ENCODE measurements around the gene ATL2.
A peak's percentile ranks its signal among the peaks of the same experiment; 100 is the strongest.
"Not testable (repeated sequence)": the region's sequence is repeated elsewhere in the genome, so short reads cannot be mapped to it uniquely, and the experiment has no call there.

ATL2 gene

DNA sequence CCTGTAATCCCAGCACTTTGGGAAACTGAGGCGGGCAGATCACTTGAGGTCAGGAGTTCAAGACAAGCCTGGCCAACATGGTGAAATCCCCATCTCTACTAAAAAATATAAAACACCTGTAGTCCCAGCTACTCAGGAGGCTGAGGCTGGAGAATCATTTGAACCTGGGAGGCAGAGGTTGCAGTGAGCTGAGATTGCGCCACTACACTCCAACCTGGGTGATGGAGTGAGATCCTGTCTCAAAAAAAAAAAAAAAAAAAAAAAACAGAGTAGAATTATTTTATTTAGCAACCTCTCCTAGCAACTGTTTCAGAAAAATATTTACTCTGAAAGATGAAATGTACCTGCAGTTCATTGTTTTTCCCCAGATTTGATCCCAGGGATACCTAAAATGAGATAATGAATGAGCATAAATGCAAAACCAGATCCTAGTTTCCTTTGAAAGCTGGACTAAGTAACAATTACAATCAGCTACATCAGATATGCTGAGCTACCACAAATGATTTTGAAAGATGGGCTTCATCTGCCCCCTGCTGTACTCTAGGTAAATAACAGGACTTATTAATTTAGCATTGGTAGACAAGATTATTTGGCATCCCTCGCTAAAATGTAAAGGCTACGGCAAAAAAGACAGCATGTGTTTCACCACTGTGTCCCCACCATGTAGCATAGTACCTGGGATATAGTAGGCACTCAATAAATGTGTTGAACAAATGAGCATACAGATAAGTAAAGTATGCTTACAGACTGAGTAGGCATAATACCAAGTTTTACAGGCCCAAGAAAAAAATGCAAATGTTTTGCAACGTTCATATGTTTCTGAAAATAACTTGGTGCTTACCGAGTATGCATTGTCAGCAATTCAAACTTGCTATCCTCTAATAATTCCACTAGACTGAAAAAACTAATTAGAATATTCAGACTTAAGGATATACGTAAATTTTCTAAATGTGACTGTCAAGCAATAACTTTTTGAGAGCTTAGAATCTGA, 102.5 kb downstream of the ATL2 start:
- DNase-seq (ENCODE audit: low spot score) = peak; percentile 56

DNA sequence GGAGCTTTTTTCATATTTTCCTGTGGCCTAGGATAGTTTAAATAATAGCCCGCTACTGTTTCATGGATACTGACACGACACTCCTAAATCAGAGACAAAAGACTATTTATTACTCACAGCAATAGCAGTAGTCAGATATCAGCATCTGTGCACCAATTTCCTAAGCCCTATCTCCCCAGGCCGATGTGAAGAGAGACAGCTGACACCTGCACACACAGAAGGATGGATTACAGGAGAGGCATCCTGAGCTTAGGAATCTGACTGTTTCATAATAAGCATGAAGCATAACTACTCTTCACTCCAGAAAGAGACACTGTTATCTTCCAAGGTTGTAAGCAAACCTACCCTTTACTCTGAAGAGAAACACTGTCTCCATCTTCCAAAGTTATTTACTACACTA, 105.4 kb downstream of the ATL2 start:
- DNase-seq (ENCODE audit: low spot score) = no peak

DNA sequence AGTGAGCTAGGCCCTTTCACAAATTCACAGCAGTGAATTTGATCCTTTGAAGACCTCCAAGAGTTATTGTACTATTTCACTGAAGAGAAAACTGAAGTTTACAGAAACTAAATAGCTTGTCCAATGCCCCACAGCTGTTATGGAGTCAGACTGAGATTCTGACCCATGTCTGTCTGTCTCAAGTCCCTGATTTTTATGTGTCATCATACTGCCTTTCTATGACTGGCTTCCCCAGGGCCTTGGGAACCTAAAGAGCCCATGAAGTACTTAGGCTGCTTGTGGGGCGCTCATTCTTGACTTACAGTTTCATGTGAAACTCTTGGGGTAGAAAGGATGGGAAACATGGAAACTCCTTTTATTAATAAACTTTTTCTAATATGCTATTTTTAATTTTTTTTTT, 107.7 kb downstream of the ATL2 start:
- DNase-seq (ENCODE audit: low spot score) = no peak

GRCh38 chr2:38268691-38269327, 108.3 kb downstream of the ATL2 start:
- peak; percentile 37 for DNase-seq (ENCODE audit: low spot score)

DNA sequence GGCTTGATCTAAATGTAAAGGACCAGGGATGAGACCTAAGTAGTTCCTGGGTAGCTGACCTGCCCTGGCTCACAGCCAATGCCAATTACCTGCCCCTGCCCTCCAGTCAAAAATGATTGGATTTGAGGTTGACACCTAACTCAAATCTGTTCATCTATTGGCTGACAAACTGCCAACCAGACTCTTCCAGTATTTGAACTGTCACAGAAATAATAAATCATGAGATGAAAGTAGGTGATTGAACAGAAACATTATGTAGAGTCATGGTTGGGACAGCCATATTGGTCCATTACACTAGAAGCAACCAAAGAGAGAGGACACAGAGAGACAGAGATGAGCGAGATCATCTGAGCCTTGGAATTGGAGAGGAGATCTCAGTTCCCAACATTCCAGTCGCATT, 109.1 kb downstream of the ATL2 start:
- no peak for DNase-seq (ENCODE audit: low spot score)

- no peak for DNase-seq (ENCODE audit: low spot score)
Observed at GRCh38 chr2:38267270-38267925, 109.7 kb downstream of the ATL2 start.

DNA sequence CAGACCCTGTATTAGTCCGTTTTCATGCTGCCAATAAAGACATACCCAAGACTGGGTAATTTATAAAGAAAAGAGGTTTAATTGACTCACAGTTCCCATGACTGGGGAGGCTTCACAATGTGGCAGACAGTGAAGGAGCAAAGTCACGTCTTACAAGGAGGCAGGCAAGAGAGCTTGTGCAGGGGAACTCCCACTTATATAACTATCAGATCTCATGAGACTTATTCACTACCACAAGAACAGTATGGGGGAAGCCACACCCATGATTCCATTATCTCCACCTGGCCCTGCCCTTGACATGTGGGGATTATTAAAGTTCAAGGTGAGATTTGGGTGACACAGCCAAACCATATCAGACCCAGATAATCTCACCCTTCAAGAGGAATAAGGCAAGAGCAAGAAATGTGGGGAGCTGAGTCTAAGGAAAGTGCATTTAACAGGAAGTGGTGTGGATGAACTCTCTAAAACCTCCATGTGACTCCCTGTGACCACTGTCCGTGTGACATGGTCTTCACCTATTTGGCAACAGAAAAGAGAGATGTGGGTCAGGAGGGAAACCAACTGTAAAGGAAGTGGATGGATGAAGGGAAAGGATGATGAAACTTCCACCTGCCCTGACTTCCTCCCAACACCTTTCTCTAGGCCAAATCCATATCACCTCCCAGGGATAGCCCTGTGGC, 110.6 kb downstream of the ATL2 start:
- DNase-seq (ENCODE audit: low spot score) = no peak

DNA sequence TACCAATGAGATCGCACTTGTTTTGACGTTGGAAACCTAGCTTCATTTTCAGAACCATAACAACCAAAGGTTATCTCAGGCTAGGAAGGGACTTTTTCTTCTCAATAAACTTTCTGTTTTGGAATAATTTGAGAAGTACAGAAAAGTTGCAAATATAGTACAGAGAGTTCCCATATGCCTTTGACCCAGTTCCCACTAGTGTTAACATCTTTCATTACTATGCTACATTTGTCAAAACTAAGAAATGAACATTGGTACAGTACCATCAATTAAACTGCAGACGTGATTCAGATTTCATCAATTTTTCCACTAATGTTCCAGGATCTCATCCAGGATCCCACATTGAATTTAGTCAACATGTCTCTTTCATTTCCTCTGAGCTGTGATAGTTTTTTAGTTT, 111.6 kb downstream of the ATL2 start:
- no peak for DNase-seq (ENCODE audit: low spot score)

DNA sequence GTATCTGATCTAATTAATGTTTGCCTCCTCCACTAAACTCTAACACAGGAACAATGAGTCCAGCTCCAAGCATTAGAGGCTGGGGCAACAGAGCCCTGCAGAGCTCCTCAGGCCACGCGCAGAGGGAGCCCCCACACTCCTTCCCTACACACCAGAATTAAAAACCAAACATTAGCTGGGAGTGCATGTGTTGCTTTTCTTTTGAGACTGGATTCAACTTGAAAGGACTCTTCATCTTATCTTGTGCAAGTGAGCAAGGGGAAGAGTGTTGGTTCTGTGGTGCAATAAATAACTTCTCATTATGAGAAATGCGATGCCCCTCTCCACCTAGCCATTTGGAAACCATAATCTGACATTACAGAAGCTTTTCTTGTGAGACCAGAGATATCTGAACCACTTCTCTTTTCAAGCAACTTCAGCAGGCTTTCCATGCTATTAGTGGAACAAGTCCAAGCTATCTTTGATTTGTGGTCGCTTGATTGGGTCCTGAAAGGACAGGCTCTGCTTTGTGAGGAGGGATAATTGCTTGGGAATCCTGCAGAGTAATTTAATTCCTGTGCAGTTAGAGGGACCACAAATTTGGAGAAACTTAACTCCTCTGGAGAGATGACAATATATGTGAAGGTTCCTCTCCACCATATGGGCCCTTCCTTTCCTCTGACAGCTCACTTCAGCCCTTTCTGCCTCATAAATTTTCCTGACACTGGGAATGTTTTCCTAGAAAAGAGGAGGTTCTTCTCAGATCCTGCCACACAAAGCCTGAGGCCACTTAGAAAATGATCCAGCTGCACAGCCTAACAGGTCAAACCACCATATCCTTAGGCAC, 112.5 kb downstream of the ATL2 start:
- no peak for DNase-seq (ENCODE audit: low spot score)

- DNase-seq (ENCODE audit: low spot score) = no peak
Observed at GRCh38 chr2:38263293-38263692, 113.8 kb downstream of the ATL2 start.

DNA sequence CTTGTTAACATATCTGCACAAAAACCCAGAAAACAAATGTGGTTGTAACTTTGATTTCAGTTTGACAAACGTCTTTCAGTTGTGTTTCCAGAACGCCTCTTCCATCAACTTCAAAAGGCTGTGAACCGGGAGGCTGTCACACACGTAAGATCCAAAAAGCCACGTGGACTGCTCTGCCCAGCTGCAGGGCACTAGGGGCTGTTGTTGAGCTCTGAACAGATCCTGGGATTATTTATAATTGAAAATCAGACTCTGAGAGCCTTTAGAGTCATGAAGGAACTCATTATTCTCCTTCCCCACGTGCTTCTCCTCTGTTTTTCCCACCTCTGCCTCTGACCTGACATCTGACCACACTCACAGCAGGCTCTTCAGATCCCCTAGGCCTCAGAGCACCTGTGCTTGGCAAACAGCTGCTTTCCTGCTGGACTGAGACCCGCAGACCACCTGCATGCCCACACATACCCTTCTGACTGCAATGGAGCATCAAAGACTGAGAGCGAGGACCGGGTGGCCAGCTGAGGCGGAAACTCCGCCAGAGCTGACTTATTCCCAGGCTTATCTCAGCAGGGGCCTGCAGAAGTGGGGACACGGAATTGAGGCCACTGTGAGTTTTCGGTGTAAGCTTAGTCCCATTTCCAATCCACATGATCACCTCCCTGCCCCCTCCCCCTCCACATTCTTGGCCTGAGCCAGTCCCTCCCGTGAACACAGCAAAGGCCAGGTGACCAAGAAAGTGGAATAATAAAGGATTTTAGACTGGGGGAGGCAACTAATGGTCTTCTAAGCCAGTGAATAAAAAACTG, 114.8 kb downstream of the ATL2 start:
- DNase-seq (ENCODE audit: low spot score) = no peak

DNA sequence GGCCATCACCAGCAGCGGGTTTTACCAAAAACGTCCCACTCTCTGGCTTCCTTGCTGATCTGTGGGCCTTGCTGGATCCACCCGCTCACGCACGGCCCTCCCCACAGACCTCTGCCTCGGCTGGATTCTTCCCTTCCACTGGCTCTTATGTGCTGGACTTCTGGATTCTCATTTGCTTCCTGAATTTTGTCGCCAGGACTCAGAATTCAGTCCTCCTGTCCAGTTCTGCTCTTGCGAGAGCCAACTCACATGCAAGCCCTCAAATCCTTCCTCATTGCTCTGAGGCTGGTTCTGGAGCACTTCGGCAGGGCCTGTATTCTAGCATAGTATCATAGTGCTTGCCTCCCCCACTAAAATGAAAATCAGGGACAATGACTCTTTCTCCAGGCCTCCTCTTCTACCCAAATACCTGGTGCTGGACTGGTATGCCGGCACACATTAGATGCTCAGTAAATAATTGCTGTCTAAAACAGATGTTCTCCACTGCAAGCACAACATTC, 115.5 kb downstream of the ATL2 start:
- no peak for DNase-seq (ENCODE audit: low spot score)

- no peak for DNase-seq (ENCODE audit: low spot score)
Observed at GRCh38 chr2:38260972-38261371, 116.1 kb downstream of the ATL2 start.

GRCh38 chr2:38260469-38260868, 116.6 kb downstream of the ATL2 start:
- DNase-seq (ENCODE audit: low spot score) = no peak

DNA sequence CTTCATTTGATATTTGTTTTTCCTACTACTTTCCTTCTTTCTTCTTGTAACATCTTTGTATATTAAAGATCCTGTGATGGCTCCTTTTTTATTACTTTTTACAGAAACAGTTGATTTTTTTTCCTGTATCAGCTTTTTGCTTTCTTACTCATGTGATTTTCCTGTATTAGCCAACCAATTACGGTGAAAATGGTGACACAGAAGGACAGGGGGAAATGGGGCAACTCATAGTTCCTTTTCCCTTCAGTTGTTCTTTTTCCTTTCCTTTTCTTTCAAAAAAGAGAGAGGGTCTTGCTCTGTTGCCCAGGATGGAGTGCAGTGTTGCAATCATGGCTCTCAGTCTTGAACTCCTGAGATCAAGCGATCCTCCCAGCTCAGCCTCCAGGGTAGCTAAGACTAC, 117.8 kb downstream of the ATL2 start:
- no peak for DNase-seq (ENCODE audit: low spot score)

DNA sequence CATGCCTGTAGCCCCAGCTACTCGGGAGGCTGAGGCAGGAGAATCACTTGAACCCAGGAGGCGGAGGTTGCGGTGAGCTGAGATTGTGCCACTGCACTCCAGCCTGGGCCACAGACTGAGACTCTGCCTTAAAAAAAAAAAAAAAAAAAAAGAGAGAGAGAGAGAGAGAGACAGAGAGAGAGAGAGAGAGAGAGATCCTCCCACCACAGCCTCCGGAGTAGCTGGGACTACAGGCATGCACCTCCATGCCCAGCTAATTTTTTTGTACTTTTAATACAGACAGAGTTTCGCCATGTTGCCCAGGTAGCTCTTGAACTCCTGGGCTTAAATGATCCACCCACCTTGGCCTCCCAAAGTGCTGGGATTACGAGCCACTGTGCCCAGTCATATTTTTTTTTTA, 119.4 kb downstream of the ATL2 start:
- not testable (repeated sequence) for DNase-seq (ENCODE audit: low spot score)

GRCh38 chr2:38256610-38257009, 120.5 kb downstream of the ATL2 start:
- DNase-seq (ENCODE audit: low spot score) = no peak

GRCh38 chr2:38255211-38255610, 121.9 kb downstream of the ATL2 start:
- no peak for DNase-seq (ENCODE audit: low spot score)

DNA sequence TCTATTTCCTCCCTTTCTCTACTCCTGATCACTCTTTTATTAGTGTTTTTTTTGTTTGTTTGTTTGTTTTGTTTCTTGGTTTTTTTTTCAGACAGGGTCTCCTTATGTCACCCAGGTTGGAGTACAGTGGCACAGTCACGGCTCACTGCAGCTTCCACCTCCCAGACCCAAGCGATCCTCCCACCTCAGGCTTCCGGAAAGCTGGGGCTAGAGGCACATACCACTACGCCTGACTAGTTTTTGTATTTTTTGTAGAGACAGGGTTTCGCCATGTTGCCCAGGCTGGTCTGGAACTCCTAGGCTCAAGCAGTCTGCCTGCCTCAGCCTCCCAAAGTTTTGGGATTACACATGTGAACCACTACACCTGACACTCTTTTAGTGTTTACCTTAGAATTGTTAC, 122.3 kb downstream of the ATL2 start:
- DNase-seq (ENCODE audit: low spot score) = no peak

- DNase-seq (ENCODE audit: low spot score) = no peak
Observed at GRCh38 chr2:38251940-38252339, 125.1 kb downstream of the ATL2 start.
